GM12878 (cell line): ENCODE data around the gene DNAJC13. TPM values are rescaled to one million over a fixed set of nuclear protein-coding genes. Genes with fewer than 3 reads are reported as not detected.

Experiments used
- ATAC-seq: fragments of 200-7000 bp; cut with Tn5 transposase; 3 replicates; pipeline ENCODE4 v1.9.1; 2020; ENCODE audit warnings: mild to moderate bottlenecking, moderate library complexity
- BruUV-seq: library from RNA; stranded (reverse); fragments of 400-500 nt; replicated peaks from 2 replicates; lab custom pipeline; 2021; lab: Mats Ljungman, UMichigan
- CTCF ChIA-PET: fragments of 300-600 bp; sonication (Branson Sonifier 250); formaldehyde crosslinking; extraction: SDS; loops from one replicate; lab custom pipeline; 2021; ENCODE audit warnings: inconsistent platforms; lab: Yijun Ruan, JAX
- POLR2A ChIA-PET: fragments of 350-600 bp; formaldehyde crosslinking; extraction: SDS; loops from one replicate; lab custom pipeline; 2021; ENCODE audit warnings: inconsistent platforms; lab: Charles Lee
- RAD21 ChIA-PET: fragments of 300-600 bp; sonication (Branson Sonifier 250); formaldehyde crosslinking; loops from one replicate; lab custom pipeline; 2023; ENCODE audit warnings: antibody characterized with exemption; ENCODE audit not compliant: unreplicated experiment; lab: Charles Lee
- SMC1A ChIA-PET: fragments of 300-600 bp; sonication (Branson Sonifier 250); formaldehyde crosslinking; loops from one replicate; lab custom pipeline; 2023; ENCODE audit not compliant: unreplicated experiment, uncharacterized antibody; lab: Charles Lee
- DNase-seq: peaks from one replicate; pipeline ENCODE4 v3.0.0-alpha.2; 2011; ENCODE audit warnings: low read depth, low spot score
- FAIRE-seq: peaks from 3 replicates; lab custom pipeline; 2011; peaks lifted over from hg19 to GRCh38; lab: Jason Lieb, UNC
- H2AFZ ChIP-seq: 2 replicates; pipeline ENCODE4 v1.6.0; 2011; ENCODE audit warnings: low read depth, low read length, control low read depth; ENCODE audit not compliant: control insufficient read depth
- H3K27ac ChIP-seq: 2 replicates; pipeline ENCODE4 v1.5.1; 2011; ENCODE audit warnings: control low read depth; ENCODE audit not compliant: control insufficient read depth, insufficient read depth
- H3K27me3 ChIP-seq, 2 experiments: replicated peaks in 1 of 2; 2 replicates each; pipeline versions ENCODE4 v1.6.0 to v1.6.1; 2011; ENCODE audit warnings: low read length in 1 of 2; ENCODE audit not compliant: control insufficient read depth in 2 of 2, insufficient read depth in 2 of 2
- H3K36me3 ChIP-seq, 2 experiments: 2 replicates each; pipeline ENCODE4 v1.5.1; 2011; ENCODE audit warnings: low read length in 1 of 2; ENCODE audit not compliant: control insufficient read depth in 2 of 2, insufficient read depth in 2 of 2
- H3K4me1 ChIP-seq: 2 replicates; pipeline ENCODE4 v1.6.1; 2011; ENCODE audit warnings: mild to moderate bottlenecking, low read length, moderate library complexity, mixed read lengths; ENCODE audit not compliant: control insufficient read depth, insufficient read depth
- H3K4me2 ChIP-seq: 2 replicates; pipeline ENCODE4 v1.6.0; 2011; ENCODE audit warnings: control low read depth; ENCODE audit not compliant: control insufficient read depth, insufficient read depth
- H3K4me3 ChIP-seq: fragments of 200-600 bp; sonication (generic); 2 replicates; pipeline ENCODE4 v1.5.1; 2016
- H3K79me2 ChIP-seq: 2 replicates; pipeline ENCODE4 v1.6.0; 2011; ENCODE audit warnings: low read length; ENCODE audit not compliant: control insufficient read depth, insufficient read depth
- H3K9ac ChIP-seq: 2 replicates; pipeline ENCODE4 v1.8.0; 2011; ENCODE audit warnings: low read length, control low read depth, mixed read lengths; ENCODE audit not compliant: control insufficient read depth, insufficient read depth
- H3K9me3 ChIP-seq: replicated peaks from 3 replicates; pipeline ENCODE4 v1.5.1; 2011; ENCODE audit warnings: mild to moderate bottlenecking, low read length; ENCODE audit not compliant: control insufficient read depth, insufficient read depth
- H4K20me1 ChIP-seq: 2 replicates; pipeline ENCODE4 v1.6.0; 2011; ENCODE audit not compliant: control insufficient read depth, insufficient read depth
- ATF7 ChIP-seq: fragments of 450-650 bp; IDR thresholded peaks from 2 replicates; pipeline ENCODE4 v1.6.1; 2016; ENCODE audit warnings: low read depth, mild to moderate bottlenecking
- CHD2 ChIP-seq: IDR thresholded peaks from 2 replicates; pipeline ENCODE4 v1.6.1; 2011; ENCODE audit warnings: low read depth, low read length, improper control_type of control experiment, borderline replicate concordance
- CHD4 ChIP-seq: fragments of 200-600 bp; sonication (generic); IDR thresholded peaks from 2 replicates; pipeline ENCODE4 v1.6.1; 2016; ENCODE audit warnings: mild to moderate bottlenecking
- HDGF ChIP-seq: fragments of 450-650 bp; IDR thresholded peaks from 2 replicates; pipeline ENCODE4 v1.6.1; 2016; ENCODE audit warnings: antibody characterized with exemption
- KLF5 ChIP-seq: fragments of 450-650 bp; IDR thresholded peaks from 2 replicates; pipeline ENCODE4 v1.6.1; 2014; ENCODE audit warnings: mild to moderate bottlenecking; ENCODE audit not compliant: partially characterized antibody
- NR2C2 ChIP-seq: IDR thresholded peaks from 2 replicates; pipeline ENCODE4 v1.6.1; 2011; ENCODE audit warnings: borderline replicate concordance, low read depth; ENCODE audit not compliant: control insufficient read depth, insufficient read length
- PBX3 ChIP-seq: IDR thresholded peaks from 2 replicates; pipeline ENCODE4 v1.6.1; 2011; ENCODE audit warnings: mild to moderate bottlenecking, low read depth, low read length, moderate library complexity; ENCODE audit not compliant: insufficient replicate concordance
- POLR2AphosphoS2 ChIP-seq: IDR thresholded peaks from 2 replicates; pipeline ENCODE4 v1.6.1; 2011; ENCODE audit warnings: low read depth, mild to moderate bottlenecking, low read length, improper control_type of control experiment, moderate library complexity
- POLR2AphosphoS5 ChIP-seq: IDR thresholded peaks from 2 replicates; pipeline ENCODE4 v1.6.1; 2011; ENCODE audit warnings: mild to moderate bottlenecking, low read length, inconsistent platforms
- SRF ChIP-seq, 2 experiments: IDR thresholded peaks; 2 replicates each; pipeline ENCODE4 v1.6.1; 2011; ENCODE audit warnings: low read depth in 2 of 2, low read length in 2 of 2, mild to moderate bottlenecking in 1 of 2, moderate library complexity in 1 of 2
- TCF12 ChIP-seq: IDR thresholded peaks from 2 replicates; pipeline ENCODE4 v1.6.1; 2011; ENCODE audit warnings: low read depth, mild to moderate bottlenecking, low read length
- YBX1 ChIP-seq: fragments of 450-650 bp; IDR thresholded peaks from 2 replicates; pipeline ENCODE4 v1.6.1; 2016; ENCODE audit warnings: antibody characterized with exemption
- ZBTB33 ChIP-seq: fragments of 450-650 bp; IDR thresholded peaks from 2 replicates; pipeline ENCODE4 v1.6.1; 2017; ENCODE audit warnings: mild to moderate bottlenecking
- in situ Hi-C: fragments of 300-500 bp; cut with MboI; formaldehyde crosslinking; loops from 9 replicates; pipeline ENCODE4 v1.14.3; 2018; ENCODE audit warnings: mixed read lengths
- intact Hi-C: fragments of 100-400 bp; cut with micrococcal nuclease; formaldehyde crosslinking; loops from one replicate; pipeline ENCODE4 v1.14.2; 2022; ENCODE audit not compliant: unreplicated experiment
- polyA plus RNA-seq, 11 experiments: library from polyadenylated mRNA; depleted of rRNA in 4 of 11; unstranded in 6 of 11; stranded (reverse) in 5 of 11; fragments of >200 nt; fragmentation: Nextera tagmentation in 4 of 11; fragmentation: Illumina TruSeq in 1 of 11; extraction: Ambion mirVana in 4 of 11; extraction: Trizol in 1 of 11; gene quantifications; 1 replicate in 1 of 11; 2 replicates in 10 of 11; pipeline versions ENCODE4 v1.2.1 to v1.2.3, GENCODE V29; 2011 to 2016; ENCODE audit warnings: inconsistent platforms in 2 of 11, missing spikeins in 2 of 11, low read depth in 1 of 11
- total RNA-seq, 4 experiments: library from RNA; depleted of rRNA in 3 of 4; stranded (reverse); fragments of >200 nt in 3 of 4; fragmentation: Illumina TruSeq in 1 of 4; extraction: Trizol in 1 of 4; gene quantifications; 2 replicates each; pipeline versions ENCODE4 v1.2.1 to v1.2.3, GENCODE V29; 2013 to 2021
- TF ChIP-seq, protein P1 (sequence below): IDR thresholded peaks from 2 replicates; pipeline ENCODE4 v1.6.1; 2012; ENCODE audit warnings: mild to moderate bottlenecking, low read depth, low read length
- TF ChIP-seq, protein P2 (sequence below): fragments of 450-650 bp; IDR thresholded peaks from 2 replicates; pipeline ENCODE4 v1.6.1; 2017; ENCODE audit warnings: mild to moderate bottlenecking, moderate library complexity

Gene DNAJC13
- total and polyA plus RNA-seq, 10 of the 15 experiments (the other 5 are each of a cell fraction or from before 2014, with no cell fraction given): 8.3 to 33.9 (median 17.0) TPM

DNA sequence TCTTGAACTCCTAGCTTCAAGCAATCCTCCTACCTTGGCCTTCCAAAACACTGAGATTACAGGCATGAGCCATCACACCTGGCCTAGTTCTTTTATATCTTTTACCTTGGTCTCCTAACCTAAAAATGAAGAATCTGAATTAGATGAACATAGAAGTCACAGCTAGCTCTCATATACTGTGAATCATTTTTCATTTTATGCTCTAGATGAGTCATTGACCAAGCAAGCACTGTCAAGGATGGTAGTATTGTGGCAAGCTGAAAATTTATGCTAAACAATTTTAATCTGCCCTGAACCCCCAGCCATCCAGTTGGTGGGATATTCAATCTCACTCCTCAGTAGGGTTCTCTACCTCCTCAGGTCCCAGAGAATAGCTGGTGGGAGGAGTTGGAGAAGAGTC lies 48.3 kb upstream of the DNAJC13 start:
- no peak overlapping the region for H3K9ac ChIP-seq
- CTCF ChIA-PET: interaction anchor here (0.7 to 1.3 kb wide), 4 partner anchors 12 to 114 kb away, joined by 3 to 7 read pairs (median 4); no protein-coding TSS in a partner anchor
- no peak overlapping the region for H3K4me3 ChIP-seq
- in situ Hi-C loops (no loop called here), intact Hi-C loops (no loop called here)
- no peaks in the 10 kb centered on the region for H4K20me1 ChIP-seq
- no peaks in the 10 kb centered on the region; a peak in 1 of 4 replicates for H3K27me3 ChIP-seq
- no peak for ATAC-seq
- no peaks in the 10 kb centered on the region for H3K4me1 ChIP-seq
- POLR2A ChIA-PET: no interaction called here
- no peaks in the 10 kb centered on the region for H3K36me3 ChIP-seq
- no peak overlapping the region for H2AFZ ChIP-seq
- no peak overlapping the region for H3K4me2 ChIP-seq
- H3K79me2 ChIP-seq: no peaks in the 10 kb centered on the region
- no TSS peak for BruUV-seq
- RAD21 ChIA-PET: no interaction called here
- H3K27ac ChIP-seq: no peak overlapping the region
- SMC1A ChIA-PET: interaction anchor here (0.6 to 1.2 kb wide), 2 partner anchors 12 to 1154 kb away, joined by 3 read pairs; no protein-coding TSS in a partner anchor
- DNase-seq: no peak
- no peak for FAIRE-seq
- no peaks in the 10 kb centered on the region for H3K9me3 ChIP-seq
- TF ChIP-seq, protein P1, sequence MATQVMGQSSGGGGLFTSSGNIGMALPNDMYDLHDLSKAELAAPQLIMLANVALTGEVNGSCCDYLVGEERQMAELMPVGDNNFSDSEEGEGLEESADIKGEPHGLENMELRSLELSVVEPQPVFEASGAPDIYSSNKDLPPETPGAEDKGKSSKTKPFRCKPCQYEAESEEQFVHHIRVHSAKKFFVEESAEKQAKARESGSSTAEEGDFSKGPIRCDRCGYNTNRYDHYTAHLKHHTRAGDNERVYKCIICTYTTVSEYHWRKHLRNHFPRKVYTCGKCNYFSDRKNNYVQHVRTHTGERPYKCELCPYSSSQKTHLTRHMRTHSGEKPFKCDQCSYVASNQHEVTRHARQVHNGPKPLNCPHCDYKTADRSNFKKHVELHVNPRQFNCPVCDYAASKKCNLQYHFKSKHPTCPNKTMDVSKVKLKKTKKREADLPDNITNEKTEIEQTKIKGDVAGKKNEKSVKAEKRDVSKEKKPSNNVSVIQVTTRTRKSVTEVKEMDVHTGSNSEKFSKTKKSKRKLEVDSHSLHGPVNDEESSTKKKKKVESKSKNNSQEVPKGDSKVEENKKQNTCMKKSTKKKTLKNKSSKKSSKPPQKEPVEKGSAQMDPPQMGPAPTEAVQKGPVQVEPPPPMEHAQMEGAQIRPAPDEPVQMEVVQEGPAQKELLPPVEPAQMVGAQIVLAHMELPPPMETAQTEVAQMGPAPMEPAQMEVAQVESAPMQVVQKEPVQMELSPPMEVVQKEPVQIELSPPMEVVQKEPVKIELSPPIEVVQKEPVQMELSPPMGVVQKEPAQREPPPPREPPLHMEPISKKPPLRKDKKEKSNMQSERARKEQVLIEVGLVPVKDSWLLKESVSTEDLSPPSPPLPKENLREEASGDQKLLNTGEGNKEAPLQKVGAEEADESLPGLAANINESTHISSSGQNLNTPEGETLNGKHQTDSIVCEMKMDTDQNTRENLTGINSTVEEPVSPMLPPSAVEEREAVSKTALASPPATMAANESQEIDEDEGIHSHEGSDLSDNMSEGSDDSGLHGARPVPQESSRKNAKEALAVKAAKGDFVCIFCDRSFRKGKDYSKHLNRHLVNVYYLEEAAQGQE: no peak
- no peak for TF ChIP-seq KLF5
- TF ChIP-seq ATF7: no peak
- TF ChIP-seq ZBTB33: no peak
- no peak for TF ChIP-seq CHD2
- no peak for TF ChIP-seq POLR2AphosphoS2
- TF ChIP-seq NR2C2: no peak
- TF ChIP-seq TCF12: no peak
- TF ChIP-seq POLR2AphosphoS5: no peak
- no peak for TF ChIP-seq HDGF
- TF ChIP-seq, protein P2, sequence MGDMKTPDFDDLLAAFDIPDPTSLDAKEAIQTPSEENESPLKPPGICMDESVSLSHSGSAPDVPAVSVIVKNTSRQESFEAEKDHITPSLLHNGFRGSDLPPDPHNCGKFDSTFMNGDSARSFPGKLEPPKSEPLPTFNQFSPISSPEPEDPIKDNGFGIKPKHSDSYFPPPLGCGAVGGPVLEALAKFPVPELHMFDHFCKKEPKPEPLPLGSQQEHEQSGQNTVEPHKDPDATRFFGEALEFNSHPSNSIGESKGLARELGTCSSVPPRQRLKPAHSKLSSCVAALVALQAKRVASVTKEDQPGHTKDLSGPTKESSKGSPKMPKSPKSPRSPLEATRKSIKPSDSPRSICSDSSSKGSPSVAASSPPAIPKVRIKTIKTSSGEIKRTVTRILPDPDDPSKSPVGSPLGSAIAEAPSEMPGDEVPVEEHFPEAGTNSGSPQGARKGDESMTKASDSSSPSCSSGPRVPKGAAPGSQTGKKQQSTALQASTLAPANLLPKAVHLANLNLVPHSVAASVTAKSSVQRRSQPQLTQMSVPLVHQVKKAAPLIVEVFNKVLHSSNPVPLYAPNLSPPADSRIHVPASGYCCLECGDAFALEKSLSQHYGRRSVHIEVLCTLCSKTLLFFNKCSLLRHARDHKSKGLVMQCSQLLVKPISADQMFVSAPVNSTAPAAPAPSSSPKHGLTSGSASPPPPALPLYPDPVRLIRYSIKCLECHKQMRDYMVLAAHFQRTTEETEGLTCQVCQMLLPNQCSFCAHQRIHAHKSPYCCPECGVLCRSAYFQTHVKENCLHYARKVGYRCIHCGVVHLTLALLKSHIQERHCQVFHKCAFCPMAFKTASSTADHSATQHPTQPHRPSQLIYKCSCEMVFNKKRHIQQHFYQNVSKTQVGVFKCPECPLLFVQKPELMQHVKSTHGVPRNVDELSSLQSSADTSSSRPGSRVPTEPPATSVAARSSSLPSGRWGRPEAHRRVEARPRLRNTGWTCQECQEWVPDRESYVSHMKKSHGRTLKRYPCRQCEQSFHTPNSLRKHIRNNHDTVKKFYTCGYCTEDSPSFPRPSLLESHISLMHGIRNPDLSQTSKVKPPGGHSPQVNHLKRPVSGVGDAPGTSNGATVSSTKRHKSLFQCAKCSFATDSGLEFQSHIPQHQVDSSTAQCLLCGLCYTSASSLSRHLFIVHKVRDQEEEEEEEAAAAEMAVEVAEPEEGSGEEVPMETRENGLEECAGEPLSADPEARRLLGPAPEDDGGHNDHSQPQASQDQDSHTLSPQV: no peak
- TF ChIP-seq CHD4: no peak
- no peak for TF ChIP-seq SRF (IDR thresholded peaks at IDR 0.05; ENCODE audit: low read depth in 2 of 2, low read length in 2 of 2)
- no peak for TF ChIP-seq YBX1
- no peak for TF ChIP-seq PBX3
